Activated naive CD4-positive, alpha-beta T cell treated with anti-CD3 and anti-CD28 coated beads, Interleukin-2, amount 50 U/mL, for 16 hours (primary cell): ENCODE data around the gene SH2D3C.

ENCODE experiments used
- DNase-seq: peaks from one replicate; pipeline ENCODE4 v3.0.0-alpha.2; 2020

SH2D3C gene

GRCh38 chr9:127778280-127779135 lies at the start of gene SH2D3C:
TSS of gene SH2D3C (minus strand) at chr9:127778666. CDS start at chr9:127778627, 39 bp downstream.
- peak; percentile 61 for DNase-seq

DNA sequence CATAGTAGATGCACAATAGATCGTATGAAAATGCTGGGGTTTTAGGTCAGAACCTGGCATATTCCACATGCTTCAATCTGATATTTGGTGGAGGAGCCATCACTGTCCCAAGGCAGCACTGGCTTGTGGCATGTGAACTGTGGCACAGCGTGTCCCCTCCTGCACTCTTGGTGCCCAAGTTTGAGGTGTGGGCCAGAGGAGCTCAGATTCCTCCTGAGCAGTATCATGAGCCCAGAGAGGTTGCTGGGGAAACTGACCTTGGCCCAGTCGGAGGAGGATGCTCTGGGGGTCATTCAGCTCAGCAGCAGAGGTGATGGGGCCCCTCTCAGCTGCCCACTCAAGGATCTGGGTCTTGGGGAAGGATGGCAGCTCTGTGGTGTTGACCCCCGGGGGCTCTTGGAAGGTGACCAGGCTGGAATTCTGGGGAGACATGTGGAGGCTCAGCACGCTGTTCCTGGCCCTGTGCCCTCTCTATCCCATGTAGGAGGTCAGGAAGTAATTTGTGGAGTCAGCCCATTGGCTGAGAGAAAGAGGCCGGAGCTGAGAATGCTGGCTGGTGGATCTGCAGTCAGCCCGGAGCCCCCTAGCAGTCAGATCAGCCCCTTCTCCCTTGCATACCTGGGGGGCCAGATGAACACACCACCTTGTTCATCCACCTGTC lies 47.9 kb upstream of the SH2D3C start:
- no peak for DNase-seq

- no peak for DNase-seq
Measured at GRCh38 chr9:127825319-127826051, 47.0 kb upstream of the SH2D3C start.

DNA sequence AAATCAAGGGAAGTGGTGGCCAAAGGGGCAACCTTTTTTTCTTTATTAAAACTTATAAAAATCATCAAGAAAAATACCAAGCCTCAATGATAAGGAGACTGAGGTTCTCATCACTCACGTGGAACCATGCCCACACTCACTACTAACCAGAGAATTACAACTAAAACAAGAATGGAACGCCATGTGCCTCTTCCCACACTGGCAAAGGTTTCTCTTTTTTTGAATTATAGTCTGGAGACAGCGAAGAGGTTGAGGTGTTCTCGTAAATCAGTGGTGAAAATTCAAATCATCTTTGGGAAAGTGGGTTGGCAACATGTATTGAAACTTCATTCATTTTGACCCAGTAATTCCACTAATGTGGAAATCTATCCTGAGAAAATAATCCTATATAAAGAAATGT lies 43.6 kb upstream of the SH2D3C start:
- no peak for DNase-seq

DNA sequence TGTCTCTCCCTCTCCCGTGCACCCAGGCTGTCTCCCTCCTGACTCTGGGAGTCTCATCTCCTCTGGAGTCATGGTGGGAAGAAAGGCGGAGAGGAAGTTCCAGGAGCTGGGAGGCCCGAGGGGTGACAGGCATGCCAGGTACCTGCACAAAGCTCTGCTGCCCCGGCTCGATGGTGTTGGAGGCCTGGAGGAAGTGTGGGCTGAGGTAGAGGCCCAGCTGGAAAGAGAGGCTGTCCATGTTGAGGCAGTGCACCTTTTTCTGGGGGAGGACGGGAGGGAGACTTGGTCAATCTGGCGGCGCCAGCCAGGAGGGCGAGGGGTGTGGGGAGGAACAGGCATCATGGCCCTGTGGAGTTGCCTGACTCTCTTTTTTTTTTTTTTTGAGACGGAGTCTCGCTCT lies 40.1 kb upstream of the SH2D3C start:
- DNase-seq: no peak

DNA sequence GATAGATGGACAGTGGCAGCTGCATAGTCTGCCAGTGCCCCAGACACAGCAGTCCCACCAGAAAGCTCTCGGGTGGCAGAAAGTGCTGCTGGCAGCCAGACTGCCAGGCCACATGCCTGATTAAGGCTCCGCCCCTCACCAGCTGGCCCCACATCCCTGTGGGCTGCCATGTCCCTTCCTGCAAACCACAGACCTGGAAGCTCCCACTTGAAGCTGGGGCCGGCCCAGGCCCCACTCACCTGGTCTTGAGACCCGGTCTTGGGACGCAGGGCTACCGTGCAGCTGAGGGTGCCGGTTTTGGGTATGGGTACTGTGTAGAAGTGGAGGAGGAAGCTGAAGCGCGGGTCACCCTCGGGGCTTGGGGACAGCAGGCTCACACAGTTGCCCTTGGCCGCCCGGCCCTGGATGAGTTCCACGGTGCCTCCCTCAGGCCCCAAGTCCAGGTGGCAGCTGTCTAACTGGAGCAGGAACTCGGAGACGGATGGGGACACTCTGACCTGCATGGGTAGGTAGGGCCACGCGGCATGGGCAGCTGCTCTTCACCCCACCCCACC lies 39.5 kb upstream of the SH2D3C start:
- no peak for DNase-seq

DNA sequence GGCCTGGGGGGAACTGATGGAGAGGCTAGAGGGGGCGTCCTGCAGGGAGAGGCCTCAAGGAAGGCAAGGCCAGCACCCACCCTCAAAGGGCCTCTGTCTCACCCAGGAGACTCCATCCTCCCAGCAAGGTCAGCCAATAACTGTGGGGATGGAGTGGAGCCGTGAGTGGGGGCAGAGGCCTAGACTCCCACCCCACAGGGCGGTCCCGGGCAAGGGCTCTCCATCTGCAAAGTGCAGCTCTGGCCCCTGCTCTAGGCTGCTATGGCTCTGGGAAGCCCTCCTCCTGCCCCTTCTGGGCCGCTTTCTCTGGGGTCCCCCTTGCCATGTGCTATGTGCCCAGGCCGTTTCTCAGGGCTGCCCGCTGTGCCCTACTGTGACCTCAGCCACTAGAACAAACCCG lies 38.3 kb upstream of the SH2D3C start:
- no peak for DNase-seq

GRCh38 chr9:127816362-127816725 lies 37.9 kb upstream of the SH2D3C start:
- no peak for DNase-seq

GRCh38 chr9:127815512-127816361 lies 37.3 kb upstream of the SH2D3C start:
- no peak for DNase-seq

- DNase-seq: no peak
Measured at GRCh38 chr9:127814619-127815511, 36.4 kb upstream of the SH2D3C start.

DNA sequence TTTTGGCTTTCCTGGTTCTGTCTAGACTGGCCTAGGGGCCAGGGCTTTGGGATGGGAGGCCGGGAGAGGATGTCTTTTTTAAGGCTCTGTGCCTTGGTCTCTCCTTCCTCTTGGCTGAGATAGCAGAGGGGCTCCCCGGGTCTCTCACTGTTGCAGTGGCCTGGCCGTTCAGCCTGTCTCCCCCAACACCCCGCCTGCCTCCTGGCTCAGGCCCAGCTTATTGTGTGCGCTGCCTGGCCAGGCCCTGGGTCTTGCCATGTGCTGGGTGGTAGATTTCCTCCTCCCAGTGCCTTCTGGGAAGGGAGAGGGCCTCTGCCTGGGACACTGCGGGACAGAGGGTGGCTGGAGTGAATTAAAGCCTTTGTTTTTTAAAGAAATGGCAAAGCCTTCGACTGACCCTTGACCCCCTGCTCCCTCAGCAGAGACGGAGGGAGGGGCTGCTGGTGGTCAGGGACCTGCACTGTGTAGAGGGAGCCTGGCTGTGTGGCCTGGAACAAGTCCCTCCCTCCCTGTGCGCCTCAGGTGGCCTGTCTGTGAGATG lies 35.3 kb upstream of the SH2D3C start:
- DNase-seq: no peak

DNA sequence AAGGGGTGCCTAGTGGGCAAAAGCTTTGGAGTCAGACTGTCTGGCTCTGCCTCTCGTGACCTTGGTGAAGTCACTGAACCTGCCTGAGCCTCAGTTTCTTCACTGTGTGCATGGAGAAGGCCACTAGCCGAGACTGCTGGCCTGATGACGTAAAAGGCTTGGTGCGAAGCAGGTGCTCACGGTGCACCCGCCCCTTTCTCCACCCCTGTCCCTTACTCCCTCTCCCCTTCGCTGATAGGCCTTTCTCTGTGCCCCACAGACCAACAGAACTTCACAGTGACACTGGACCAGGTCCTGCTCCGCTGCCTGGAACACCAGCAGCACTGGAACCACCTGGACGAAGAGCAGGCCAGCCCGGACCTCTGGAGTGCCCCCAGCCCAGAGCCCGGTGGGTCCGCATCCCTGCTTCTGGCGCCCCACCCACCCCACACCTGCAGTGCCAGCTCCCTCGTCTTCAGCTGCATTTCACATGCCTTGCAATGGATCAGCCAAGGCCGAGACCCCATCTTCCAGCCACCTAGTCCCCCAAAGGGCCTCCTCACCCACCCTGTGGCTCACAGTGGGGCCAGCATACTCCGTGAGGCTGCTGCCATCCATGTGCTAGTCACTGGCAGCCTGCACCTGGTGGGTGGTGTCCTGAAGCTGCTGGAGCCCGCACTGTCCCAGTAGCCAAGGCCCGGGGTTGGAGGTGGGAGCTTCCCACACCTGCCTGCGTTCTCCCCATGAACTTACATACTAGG lies 34.6 kb upstream of the SH2D3C start:
- DNase-seq: no peak

GRCh38 chr9:127812011-127812410 lies 33.5 kb upstream of the SH2D3C start:
- no peak for DNase-seq

DNA sequence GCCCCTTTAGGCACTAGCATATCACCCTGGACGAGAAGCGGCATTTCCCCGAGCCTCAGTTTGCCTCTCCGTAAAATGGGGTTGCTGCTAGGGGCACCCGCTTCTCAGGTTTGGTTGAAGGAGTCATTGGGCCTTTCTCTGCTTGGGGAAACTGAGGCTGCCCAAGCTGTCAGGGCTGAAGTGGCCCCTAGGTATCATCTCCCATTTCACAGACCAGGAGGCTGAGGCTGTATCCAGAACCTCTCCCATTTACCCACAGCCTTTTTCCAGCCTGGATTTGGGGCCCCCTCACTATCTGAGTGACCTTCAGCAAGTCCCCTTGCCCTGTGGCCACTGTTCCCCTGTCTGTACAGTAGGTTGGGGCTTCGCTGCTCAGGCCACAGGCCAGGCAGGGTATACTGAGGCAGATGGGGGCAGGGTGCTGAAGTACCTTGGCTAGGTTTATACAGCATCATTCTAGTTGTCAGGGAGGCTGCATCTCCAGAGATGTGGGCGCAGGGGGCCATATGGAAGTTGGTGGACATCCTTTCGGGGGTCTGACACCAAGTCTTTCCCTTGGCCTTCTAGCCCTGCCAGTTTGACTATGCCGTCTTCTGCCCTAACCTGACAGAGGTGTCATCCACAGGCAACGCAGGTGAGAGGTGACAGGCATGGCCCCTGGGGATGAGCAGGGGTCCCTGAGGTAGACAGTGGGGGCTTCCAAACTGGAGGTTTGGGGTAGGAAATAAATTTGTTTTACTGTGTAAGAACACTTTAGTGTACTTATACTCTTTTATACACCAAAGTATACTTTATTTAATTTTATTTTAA lies 32.1 kb upstream of the SH2D3C start:
- no peak for DNase-seq

DNA sequence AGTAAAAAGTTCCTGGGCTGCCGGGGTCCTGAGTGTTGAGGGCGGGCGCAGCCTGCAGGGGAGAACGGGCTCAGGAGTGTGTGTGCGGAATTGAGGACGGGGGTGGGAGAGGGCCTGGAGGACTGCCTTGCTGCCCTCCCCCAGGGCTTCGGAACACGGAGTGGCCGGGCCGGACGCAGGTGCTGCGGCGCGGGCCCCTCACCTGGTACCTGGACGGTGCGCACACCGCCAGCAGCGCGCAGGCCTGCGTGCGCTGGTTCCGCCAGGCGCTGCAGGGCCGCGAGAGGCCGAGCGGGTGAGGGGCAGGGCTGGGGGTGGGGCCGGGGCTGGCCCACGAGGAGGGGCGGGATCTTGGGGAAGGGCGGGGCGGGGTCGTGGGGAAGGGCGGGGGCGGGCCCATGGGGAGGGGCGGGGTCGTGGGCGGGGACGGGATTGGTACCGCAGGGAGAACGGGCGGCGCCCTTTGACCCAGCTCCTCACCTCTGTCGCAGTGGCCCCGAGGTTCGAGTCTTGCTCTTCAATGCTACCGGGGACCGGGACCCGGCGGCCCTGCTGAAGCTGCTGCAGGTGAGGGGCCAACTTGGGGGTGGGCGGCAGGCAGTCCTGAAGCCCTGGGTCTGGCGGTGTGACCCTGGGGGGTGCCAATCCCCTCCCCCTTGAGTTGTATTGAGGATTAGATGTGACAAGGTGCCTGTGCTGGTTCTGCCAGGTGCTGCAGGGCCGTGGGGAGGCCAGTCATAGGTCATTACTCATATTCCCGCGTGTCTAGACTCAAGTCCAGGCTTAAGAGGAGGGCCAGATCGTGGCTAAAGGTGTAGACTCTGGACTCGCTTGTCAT lies 31.3 kb upstream of the SH2D3C start:
- no peak for DNase-seq

GRCh38 chr9:127809002-127809539 lies 30.6 kb upstream of the SH2D3C start:
- no peak for DNase-seq

- no peak for DNase-seq
Measured at GRCh38 chr9:127808347-127809001, 30.0 kb upstream of the SH2D3C start.

DNA sequence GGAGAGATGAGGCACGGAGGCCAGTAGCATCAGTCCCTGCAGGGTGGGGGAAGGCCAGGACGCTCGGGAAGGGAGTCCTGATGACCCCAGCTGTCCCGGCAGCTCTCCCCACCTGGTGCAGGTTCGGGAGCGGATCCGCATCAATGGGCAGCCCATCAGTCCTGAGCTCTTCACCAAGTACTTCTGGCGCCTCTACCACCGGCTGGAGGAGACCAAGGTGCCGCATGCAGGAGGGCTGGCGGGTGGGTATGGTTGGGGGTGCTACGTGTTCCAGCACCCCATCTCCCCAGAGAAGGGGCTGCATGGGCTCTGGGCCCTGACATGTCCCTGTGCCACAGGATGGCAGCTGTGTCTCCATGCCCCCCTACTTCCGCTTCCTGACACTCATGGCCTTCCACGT lies 28.4 kb upstream of the SH2D3C start:
- no peak for DNase-seq
